Measurements from ENCODE around the gene TFDP2. TPM values are rescaled to one million over a fixed set of nuclear protein-coding genes. Genes with fewer than 3 reads are reported as not detected.

The TFDP2 gene
- total and polyA plus RNA-seq, 10 of the 15 experiments (the other 5 are each of a cell fraction or from before 2014, with no cell fraction given): 28.3 to 100 (median 49.7) TPM

DNA sequence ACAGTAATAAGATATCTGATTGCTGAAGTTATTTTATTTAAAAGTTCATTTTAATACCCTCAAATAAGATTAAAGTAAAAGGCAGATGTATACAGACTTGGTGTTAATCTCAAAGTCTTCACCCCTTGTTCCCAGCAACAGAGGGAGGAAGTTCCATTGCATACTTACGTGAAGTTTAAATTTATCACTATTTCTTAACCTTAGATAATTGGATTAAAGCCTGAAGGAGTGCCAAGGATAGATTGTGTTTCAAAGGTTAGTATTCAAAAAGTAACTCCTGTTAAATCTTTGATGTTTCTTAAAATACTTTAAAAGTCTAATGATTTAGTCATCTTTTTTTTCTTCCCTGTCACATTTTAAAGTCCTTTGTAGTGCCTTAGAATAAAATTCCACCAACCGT, 233.6 kb downstream of the TFDP2 start:
- H3K4me1 ChIP-seq (ENCODE audit: control insufficient read depth, insufficient read depth, low read length): no peaks in the 10 kb centered on the region
- in situ Hi-C loops (cut with MboI) (no loop called here), intact Hi-C loops (cut with micrococcal nuclease; ENCODE audit: unreplicated experiment) (loop anchor here (10.0 kb wide), 1 partner anchor 341 kb away; no protein-coding TSS in a partner anchor)
- peaks cover 2 to 20% of the 10 kb centered on the region in 2 experiments for H3K36me3 ChIP-seq (ENCODE audit: control insufficient read depth in 2 of 2, insufficient read depth in 2 of 2, low read length in 1 of 2)
- no TSS peak for BruUV-seq (replicated peaks)
- peak; percentile 27 for FAIRE-seq
- H3K27ac ChIP-seq (ENCODE audit: control insufficient read depth, insufficient read depth): no peak overlapping the region
- no peaks in the 10 kb centered on the region for H3K79me2 ChIP-seq (ENCODE audit: control insufficient read depth, insufficient read depth, low read length)
- ChIA-PET POLR2A (no interaction called here), SMC1A (ENCODE audit: uncharacterized antibody, unreplicated experiment) (no interaction called here), RAD21 (ENCODE audit: unreplicated experiment) (no interaction called here), CTCF (interaction anchor here (1.7 kb wide), 1 partner anchor 17 kb away, joined by 3 read pairs; no protein-coding TSS in a partner anchor)
- no peaks in the 10 kb centered on the region for H3K27me3 ChIP-seq (replicated peaks in 1 of 2; ENCODE audit: control insufficient read depth in 2 of 2, insufficient read depth in 2 of 2, low read length in 1 of 2)
- no peak overlapping the region for H3K4me3 ChIP-seq
- TF ChIP-seq BACH1 (IDR thresholded peaks at IDR 0.05; ENCODE audit: borderline replicate concordance) (no peak), CBX5 (IDR thresholded peaks at IDR 0.05; ENCODE audit: low read depth) (no peak), YY1 (IDR thresholded peaks at IDR 0.05; ENCODE audit: low read depth, low read length) (no peak), GABPA (IDR thresholded peaks at IDR 0.05; ENCODE audit: low read depth) (no peak), RUNX3 (IDR thresholded peaks at IDR 0.05; ENCODE audit: low read length) (no peak), E2F4 (IDR thresholded peaks at IDR 0.05; ENCODE audit: low read depth, low read length) (no peak), EGR1 (IDR thresholded peaks at IDR 0.05; ENCODE audit: borderline replicate concordance in 1 of 2, low read depth in 2 of 2, low read length in 2 of 2) (no peak), WRNIP1 (IDR thresholded peaks at IDR 0.05; ENCODE audit: borderline replicate concordance, low read depth, low read length) (no peak), NBN (IDR thresholded peaks at IDR 0.05) (no peak), SREBF2 (IDR thresholded peaks at IDR 0.05; ENCODE audit: low read length) (no peak), HDAC6 (IDR thresholded peaks at IDR 0.05; ENCODE audit: unreplicated experiment) (no peak), EED (IDR thresholded peaks at IDR 0.05; ENCODE audit: low read depth) (no peak), CHD4 (IDR thresholded peaks at IDR 0.05) (no peak)
- TF ChIP-seq, protein P1, sequence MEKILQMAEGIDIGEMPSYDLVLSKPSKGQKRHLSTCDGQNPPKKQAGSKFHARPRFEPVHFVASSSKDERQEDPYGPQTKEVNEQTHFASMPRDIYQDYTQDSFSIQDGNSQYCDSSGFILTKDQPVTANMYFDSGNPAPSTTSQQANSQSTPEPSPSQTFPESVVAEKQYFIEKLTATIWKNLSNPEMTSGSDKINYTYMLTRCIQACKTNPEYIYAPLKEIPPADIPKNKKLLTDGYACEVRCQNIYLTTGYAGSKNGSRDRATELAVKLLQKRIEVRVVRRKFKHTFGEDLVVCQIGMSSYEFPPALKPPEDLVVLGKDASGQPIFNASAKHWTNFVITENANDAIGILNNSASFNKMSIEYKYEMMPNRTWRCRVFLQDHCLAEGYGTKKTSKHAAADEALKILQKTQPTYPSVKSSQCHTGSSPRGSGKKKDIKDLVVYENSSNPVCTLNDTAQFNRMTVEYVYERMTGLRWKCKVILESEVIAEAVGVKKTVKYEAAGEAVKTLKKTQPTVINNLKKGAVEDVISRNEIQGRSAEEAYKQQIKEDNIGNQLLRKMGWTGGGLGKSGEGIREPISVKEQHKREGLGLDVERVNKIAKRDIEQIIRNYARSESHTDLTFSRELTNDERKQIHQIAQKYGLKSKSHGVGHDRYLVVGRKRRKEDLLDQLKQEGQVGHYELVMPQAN (conservative IDR thresholded peaks at IDR 0.05): no peak
- no peak overlapping the region for H3K9ac ChIP-seq (ENCODE audit: control insufficient read depth, insufficient read depth, low read length)
- no peak overlapping the region for H2AFZ ChIP-seq (ENCODE audit: control insufficient read depth, low read depth, low read length)
- H4K20me1 ChIP-seq (ENCODE audit: control insufficient read depth, insufficient read depth): no peaks in the 10 kb centered on the region
- 96% methylated on average over 2 of the region's 2 CpGs for WGBS (ENCODE audit: insufficient coverage, insufficient replicate concordance, low lambda C conversion rate, missing lambda C conversion rate)
- no peak for DNase-seq (ENCODE audit: low read depth, low spot score)
- ATAC-seq: no peak
- H3K4me2 ChIP-seq (ENCODE audit: control insufficient read depth, insufficient read depth): no peak overlapping the region
- H3K9me3 ChIP-seq (replicated peaks; ENCODE audit: control insufficient read depth, insufficient read depth, low read length): no peaks in the 10 kb centered on the region; the same call in 2 of the 3 replicates
